ENCODE results near the gene SLC9A3.

The SLC9A3 gene

GRCh38 chr5:543755-544674, 19.8 kb upstream of the SLC9A3 start:
- no peak for TF ChIP-seq CTCF (IDR thresholded peaks at IDR 0.05; ENCODE audit: extremely low read depth, insufficient read depth, missing control alignments)
- in situ Hi-C loops (cut with MboI; ENCODE audit: low pct_unique_long_range_greater_than_20kb, low sequenced_read_pairs, unreplicated experiment): no loop called here
- peak; percentile 91 for DNase-seq (ENCODE audit: low spot score)

DNA sequence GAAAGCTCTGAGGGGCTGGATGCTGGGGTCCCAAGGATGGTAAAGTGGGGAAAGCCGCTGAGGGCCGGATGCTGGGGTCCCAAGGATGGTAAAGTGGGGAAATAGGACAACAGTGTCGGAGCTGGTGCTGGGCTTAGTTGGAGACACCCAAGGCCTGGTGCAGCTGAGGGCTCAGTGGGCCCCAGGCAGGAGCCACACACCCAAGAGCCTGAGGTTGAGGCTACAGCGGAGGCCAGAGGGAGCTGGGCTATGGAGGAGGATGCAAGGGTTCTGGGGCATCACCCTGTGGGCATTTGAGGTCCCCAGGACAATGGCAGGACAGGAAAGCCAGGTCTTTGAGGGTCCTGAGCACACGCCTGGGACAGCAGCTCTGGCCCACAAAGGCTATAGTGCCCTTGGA, 19.1 kb upstream of the SLC9A3 start:
- in situ Hi-C loops (cut with MboI; ENCODE audit: low pct_unique_long_range_greater_than_20kb, low sequenced_read_pairs, unreplicated experiment): no loop called here
- TF ChIP-seq CTCF (IDR thresholded peaks at IDR 0.05; ENCODE audit: extremely low read depth, insufficient read depth, missing control alignments): no peak
- DNase-seq (ENCODE audit: low spot score): no peak

- DNase-seq (ENCODE audit: low spot score): no peak
- in situ Hi-C loops (cut with MboI; ENCODE audit: low pct_unique_long_range_greater_than_20kb, low sequenced_read_pairs, unreplicated experiment): no loop called here
- no peak for TF ChIP-seq CTCF (IDR thresholded peaks at IDR 0.05; ENCODE audit: extremely low read depth, insufficient read depth, missing control alignments)
Measured at GRCh38 chr5:542319-543311, 18.4 kb upstream of the SLC9A3 start.

- no peak for TF ChIP-seq CTCF (IDR thresholded peaks at IDR 0.05; ENCODE audit: extremely low read depth, insufficient read depth, missing control alignments)
- in situ Hi-C loops (cut with MboI; ENCODE audit: low pct_unique_long_range_greater_than_20kb, low sequenced_read_pairs, unreplicated experiment): no loop called here
- DNase-seq (ENCODE audit: low spot score): no peak
Measured at GRCh38 chr5:541539-542318, 17.5 kb upstream of the SLC9A3 start.

DNA sequence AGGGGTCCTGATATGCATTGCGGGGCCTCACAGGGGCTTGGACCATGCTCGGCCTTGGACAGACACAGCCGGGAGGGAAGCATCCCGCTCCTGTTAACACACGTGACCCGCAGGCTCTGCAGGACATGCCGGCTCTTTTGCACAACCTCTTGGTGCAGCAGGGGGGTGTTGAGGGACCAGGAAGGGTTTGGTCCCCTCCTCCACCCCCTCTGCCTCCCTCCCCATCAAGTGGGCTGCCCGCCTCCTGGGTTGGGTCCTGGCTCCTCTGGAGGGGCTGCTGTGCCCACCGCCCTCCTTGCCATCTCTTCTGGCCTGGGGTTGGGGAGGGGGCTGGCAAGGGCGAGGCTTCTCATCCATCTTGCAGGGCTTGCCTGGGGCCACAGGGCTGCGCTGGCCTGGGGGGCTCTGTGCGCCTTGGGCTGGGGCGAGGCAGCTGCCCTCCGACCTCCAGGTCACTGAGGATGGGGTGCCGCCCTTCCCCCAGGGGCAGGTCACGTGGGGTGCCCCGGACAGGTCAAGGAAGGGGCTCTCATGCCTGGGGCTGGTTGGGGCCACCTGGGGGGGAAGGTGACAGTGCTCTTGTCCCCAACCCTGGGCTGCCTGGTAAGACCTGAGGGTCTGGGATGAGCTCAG, 16.8 kb upstream of the SLC9A3 start:
- no peak for TF ChIP-seq CTCF (IDR thresholded peaks at IDR 0.05; ENCODE audit: extremely low read depth, insufficient read depth, missing control alignments)
- in situ Hi-C loops (cut with MboI; ENCODE audit: low pct_unique_long_range_greater_than_20kb, low sequenced_read_pairs, unreplicated experiment): no loop called here
- no peak for DNase-seq (ENCODE audit: low spot score)

Data from GM13977 (cell line).